GM12878 (cell line): Measurements from ENCODE around the gene ME2. TPM values are rescaled to one million over a fixed set of nuclear protein-coding genes. Genes with fewer than 3 reads are reported as not detected.

ENCODE experiments used
- ATAC-seq: fragments of 200-7000 bp; cut with Tn5 transposase; 3 replicates; pipeline ENCODE4 v1.9.1; 2020; ENCODE audit warnings: mild to moderate bottlenecking, moderate library complexity
- BruUV-seq: library from RNA; stranded (reverse); fragments of 400-500 nt; replicated peaks from 2 replicates; lab custom pipeline; 2021; lab: Mats Ljungman, UMichigan
- CTCF ChIA-PET: fragments of 300-600 bp; sonication (Branson Sonifier 250); formaldehyde crosslinking; extraction: SDS; loops from one replicate; lab custom pipeline; 2021; ENCODE audit warnings: inconsistent platforms; lab: Yijun Ruan, JAX
- POLR2A ChIA-PET: fragments of 350-600 bp; formaldehyde crosslinking; extraction: SDS; loops from one replicate; lab custom pipeline; 2021; ENCODE audit warnings: inconsistent platforms; lab: Charles Lee
- RAD21 ChIA-PET: fragments of 300-600 bp; sonication (Branson Sonifier 250); formaldehyde crosslinking; loops from one replicate; lab custom pipeline; 2023; ENCODE audit warnings: antibody characterized with exemption; ENCODE audit not compliant: unreplicated experiment; lab: Charles Lee
- SMC1A ChIA-PET: fragments of 300-600 bp; sonication (Branson Sonifier 250); formaldehyde crosslinking; loops from one replicate; lab custom pipeline; 2023; ENCODE audit not compliant: unreplicated experiment, uncharacterized antibody; lab: Charles Lee
- DNase-seq: peaks from one replicate; pipeline ENCODE4 v3.0.0-alpha.2; 2011; ENCODE audit warnings: low read depth, low spot score
- FAIRE-seq: peaks from 3 replicates; lab custom pipeline; 2011; peaks lifted over from hg19 to GRCh38; lab: Jason Lieb, UNC
- H2AFZ ChIP-seq: 2 replicates; pipeline ENCODE4 v1.6.0; 2011; ENCODE audit warnings: low read depth, low read length, control low read depth; ENCODE audit not compliant: control insufficient read depth
- H3K27ac ChIP-seq: 2 replicates; pipeline ENCODE4 v1.5.1; 2011; ENCODE audit warnings: control low read depth; ENCODE audit not compliant: control insufficient read depth, insufficient read depth
- H3K27me3 ChIP-seq, 2 experiments: replicated peaks in 1 of 2; 2 replicates each; pipeline versions ENCODE4 v1.6.0 to v1.6.1; 2011; ENCODE audit warnings: low read length in 1 of 2; ENCODE audit not compliant: control insufficient read depth in 2 of 2, insufficient read depth in 2 of 2
- H3K36me3 ChIP-seq, 2 experiments: 2 replicates each; pipeline ENCODE4 v1.5.1; 2011; ENCODE audit warnings: low read length in 1 of 2; ENCODE audit not compliant: control insufficient read depth in 2 of 2, insufficient read depth in 2 of 2
- H3K4me1 ChIP-seq: 2 replicates; pipeline ENCODE4 v1.6.1; 2011; ENCODE audit warnings: mild to moderate bottlenecking, low read length, moderate library complexity, mixed read lengths; ENCODE audit not compliant: control insufficient read depth, insufficient read depth
- H3K4me2 ChIP-seq: 2 replicates; pipeline ENCODE4 v1.6.0; 2011; ENCODE audit warnings: control low read depth; ENCODE audit not compliant: control insufficient read depth, insufficient read depth
- H3K4me3 ChIP-seq: fragments of 200-600 bp; sonication (generic); 2 replicates; pipeline ENCODE4 v1.5.1; 2016
- H3K79me2 ChIP-seq: 2 replicates; pipeline ENCODE4 v1.6.0; 2011; ENCODE audit warnings: low read length; ENCODE audit not compliant: control insufficient read depth, insufficient read depth
- H3K9ac ChIP-seq: 2 replicates; pipeline ENCODE4 v1.8.0; 2011; ENCODE audit warnings: low read length, control low read depth, mixed read lengths; ENCODE audit not compliant: control insufficient read depth, insufficient read depth
- H3K9me3 ChIP-seq: replicated peaks from 3 replicates; pipeline ENCODE4 v1.5.1; 2011; ENCODE audit warnings: mild to moderate bottlenecking, low read length; ENCODE audit not compliant: control insufficient read depth, insufficient read depth
- H4K20me1 ChIP-seq: 2 replicates; pipeline ENCODE4 v1.6.0; 2011; ENCODE audit not compliant: control insufficient read depth, insufficient read depth
- CEBPZ ChIP-seq: fragments of 150-350 bp; IDR thresholded peaks from 2 replicates; pipeline ENCODE4 v1.6.1; 2016; ENCODE audit warnings: low read depth, low read length
- EZH2 ChIP-seq: IDR thresholded peaks from 2 replicates; pipeline ENCODE4 v1.6.1; 2012; ENCODE audit warnings: low read depth, mild to moderate bottlenecking, control low read depth, inconsistent platforms, low read length, borderline replicate concordance; ENCODE audit not compliant: control insufficient read depth
- GATAD2B ChIP-seq: fragments of 450-650 bp; conservative IDR thresholded peaks from 2 replicates; pipeline ENCODE4 v1.6.1; 2017; ENCODE audit warnings: low read depth, mild to moderate bottlenecking, moderate library complexity
- HDAC2 ChIP-seq: fragments of 200-600 bp; sonication (generic); IDR thresholded peaks from 2 replicates; pipeline ENCODE4 v1.6.1; 2017
- SPI1 ChIP-seq: IDR thresholded peaks from 2 replicates; pipeline ENCODE4 v1.6.1; 2011; ENCODE audit warnings: low read depth, mild to moderate bottlenecking, low read length, moderate library complexity, borderline replicate concordance; ENCODE audit not compliant: insufficient read depth
- TCF3 ChIP-seq: IDR thresholded peaks from 2 replicates; pipeline ENCODE4 v1.6.1; 2012; ENCODE audit warnings: low read depth, mild to moderate bottlenecking, low read length, borderline replicate concordance; ENCODE audit not compliant: insufficient read depth
- TCF7 ChIP-seq: IDR thresholded peaks from 2 replicates; pipeline ENCODE4 v1.6.1; 2014; ENCODE audit warnings: antibody characterized with exemption, borderline replicate concordance
- WRNIP1 ChIP-seq: IDR thresholded peaks from 2 replicates; pipeline ENCODE4 v1.6.1; 2011; ENCODE audit warnings: low read depth, low read length, improper control_type of control experiment, borderline replicate concordance
- YBX1 ChIP-seq: fragments of 450-650 bp; IDR thresholded peaks from 2 replicates; pipeline ENCODE4 v1.6.1; 2016; ENCODE audit warnings: antibody characterized with exemption
- ZBTB40 ChIP-seq: fragments of 450-650 bp; IDR thresholded peaks from 2 replicates; pipeline ENCODE4 v1.6.1; 2016; ENCODE audit warnings: mild to moderate bottlenecking, moderate library complexity, borderline replicate concordance
- WGBS: methylation state at CpG from one replicate; pipeline ENCODE4 v1.1.6; 2016; ENCODE audit warnings: low lambda C conversion rate; ENCODE audit not compliant: insufficient replicate concordance, insufficient coverage; ENCODE audit errors: missing lambda C conversion rate; 5-methylcytosine and 5-hydroxymethylcytosine counted together
- in situ Hi-C: fragments of 300-500 bp; cut with MboI; formaldehyde crosslinking; loops from 9 replicates; pipeline ENCODE4 v1.14.3; 2018; ENCODE audit warnings: mixed read lengths
- intact Hi-C: fragments of 100-400 bp; cut with micrococcal nuclease; formaldehyde crosslinking; loops from one replicate; pipeline ENCODE4 v1.14.2; 2022; ENCODE audit not compliant: unreplicated experiment
- polyA plus RNA-seq, 11 experiments: library from polyadenylated mRNA; depleted of rRNA in 4 of 11; unstranded in 6 of 11; stranded (reverse) in 5 of 11; fragments of >200 nt; fragmentation: Nextera tagmentation in 4 of 11; fragmentation: Illumina TruSeq in 1 of 11; extraction: Ambion mirVana in 4 of 11; extraction: Trizol in 1 of 11; gene quantifications; 1 replicate in 1 of 11; 2 replicates in 10 of 11; pipeline versions ENCODE4 v1.2.1 to v1.2.3, GENCODE V29; 2011 to 2016; ENCODE audit warnings: inconsistent platforms in 2 of 11, missing spikeins in 2 of 11, low read depth in 1 of 11
- total RNA-seq, 4 experiments: library from RNA; depleted of rRNA in 3 of 4; stranded (reverse); fragments of >200 nt in 3 of 4; fragmentation: Illumina TruSeq in 1 of 4; extraction: Trizol in 1 of 4; gene quantifications; 2 replicates each; pipeline versions ENCODE4 v1.2.1 to v1.2.3, GENCODE V29; 2013 to 2021

Gene ME2
- total and polyA plus RNA-seq, 10 of the 15 experiments (the other 5 are each of a cell fraction or from before 2014, with no cell fraction given): 41.3 to 155 (median 133) TPM

- ChIA-PET SMC1A (no interaction called here), POLR2A (interaction anchor here (0.7 to 3.4 kb wide), 2 partner anchors 49 to 477 kb away, joined by 4 to 10 read pairs; partner anchors contain the start of gene ME2), RAD21 (interaction anchor here (0.6 kb wide), 1 partner anchor 198 kb away, joined by 3 read pairs; no protein-coding TSS in a partner anchor), CTCF (interaction anchor here (1.2 to 4.2 kb wide), 2 partner anchors 10 to 37 kb away, joined by 5 to 31 read pairs; partner anchors contain the start of gene MRO)
- H3K9me3 ChIP-seq: no peaks in the 10 kb centered on the region; the same call in 2 of the 3 replicates
- no peak overlapping the region for H2AFZ ChIP-seq
- H3K4me1 ChIP-seq: peaks cover 21% of the 10 kb centered on the region
- H3K36me3 ChIP-seq: no peaks in the 10 kb centered on the region
- H3K9ac ChIP-seq: no peak overlapping the region
- no peak for DNase-seq
- H4K20me1 ChIP-seq: no peaks in the 10 kb centered on the region
- no TSS peak for BruUV-seq
- H3K27ac ChIP-seq: no peak overlapping the region
- H3K4me3 ChIP-seq: no peak overlapping the region
- FAIRE-seq: no peak
- intact Hi-C loops: no loop called here
- in situ Hi-C loops: no loop called here
- TF ChIP-seq TCF7: no peak
- TF ChIP-seq TCF3: no peak
- TF ChIP-seq GATAD2B: no peak
- TF ChIP-seq ZBTB40: no peak
- TF ChIP-seq YBX1: no peak
- no peak for TF ChIP-seq HDAC2
- no peak for TF ChIP-seq WRNIP1
- TF ChIP-seq EZH2: no peak
- no peak for TF ChIP-seq SPI1
- TF ChIP-seq CEBPZ: no peak
- H3K79me2 ChIP-seq: no peaks in the 10 kb centered on the region
- no peaks in the 10 kb centered on the region for H3K27me3 ChIP-seq
- ATAC-seq: no peak
- no peak overlapping the region for H3K4me2 ChIP-seq
- WGBS: 92% methylated on average over 5 of the region's 5 CpGs
Measured at GRCh38 chr18:50829644-50830043, 49.3 kb upstream of the ME2 start.
